HG03097 (cell line): ENCODE data around the gene CCDC14.

Experiments used
- ATAC-seq: cut with Tn5 transposase; IDR thresholded peaks from one replicate; pipeline ENCODE4 v1.9.1; 2021; ENCODE audit not compliant: unreplicated experiment, low FRiP score

CCDC14 gene

GRCh38 chr3:123869165-123869564 is 91.9 kb downstream of the CCDC14 start:
- no peak for ATAC-seq

DNA sequence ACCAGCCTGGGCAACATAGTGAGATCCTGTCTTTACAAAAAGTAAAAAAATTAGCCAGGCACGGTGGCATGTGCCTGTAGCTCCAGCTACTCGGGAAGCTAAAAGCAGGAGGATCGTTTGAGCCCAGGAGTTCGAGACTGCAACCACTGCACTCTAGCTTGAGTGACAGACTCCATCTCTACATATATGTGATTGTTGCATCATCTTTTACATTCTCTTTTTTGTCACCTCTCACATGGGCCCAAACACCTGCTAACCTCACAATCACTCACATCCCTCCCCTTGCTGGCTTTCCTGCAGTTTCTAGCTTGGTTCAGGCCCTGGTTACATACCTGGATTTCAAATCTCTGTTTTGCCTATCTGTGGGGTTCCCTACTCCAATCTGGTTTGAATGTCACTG is 96.3 kb downstream of the CCDC14 start:
- no peak for ATAC-seq
